Esophagus (tissue), 2 donors: ENCODE measurements around the gene CACNA1G. TPM values are rescaled to one million over a fixed set of nuclear protein-coding genes. Genes with fewer than 3 reads are reported as not detected.

Source experiments
- H3K27ac ChIP-seq, 2 donors: one replicate each; pipeline ENCODE4 v1.5.1; 2013; ENCODE audit warnings: low read depth in 2 of 2, mild to moderate bottlenecking in 2 of 2, inconsistent platforms in 1 of 2, low read length in 1 of 2, moderate library complexity in 1 of 2
- H3K27me3 ChIP-seq, 2 donors: one replicate each; pipeline ENCODE4 v1.6.1; 2013; ENCODE audit warnings: low read length in 2 of 2, control low read depth in 1 of 2, mild to moderate bottlenecking in 1 of 2; ENCODE audit not compliant: insufficient read depth in 2 of 2, control insufficient read depth in 1 of 2
- H3K36me3 ChIP-seq, 2 donors: one replicate each; pipeline ENCODE4 v1.6.1; 2013; ENCODE audit warnings: low read length in 1 of 2; ENCODE audit not compliant: control insufficient read depth in 2 of 2, insufficient read depth in 2 of 2
- H3K4me1 ChIP-seq, 2 donors: one replicate each; pipeline ENCODE4 v1.6.1; 2013; ENCODE audit warnings: low read length in 1 of 2; ENCODE audit not compliant: control insufficient read depth in 2 of 2, insufficient read depth in 2 of 2
- H3K4me3 ChIP-seq, 2 donors: one replicate each; pipeline ENCODE4 v1.5.1; 2013; ENCODE audit warnings: low read length in 2 of 2, mild to moderate bottlenecking in 2 of 2, low read depth in 1 of 2, moderate library complexity in 1 of 2
- H3K9me3 ChIP-seq, 2 donors: one replicate each; pipeline ENCODE4 v1.6.1; 2013; ENCODE audit warnings: mild to moderate bottlenecking in 2 of 2, low read depth in 1 of 2, low read length in 1 of 2, moderate library complexity in 1 of 2; ENCODE audit not compliant: control insufficient read depth in 2 of 2, insufficient read depth in 1 of 2
- WGBS, 2 donors: extraction: QIAGEN DNeasy Blood & Tissue Kit; methylation state at CpG; one replicate each; pipeline ENCODE4 v1.1.7; 2013; 5-methylcytosine and 5-hydroxymethylcytosine counted together
- polyA plus RNA-seq, 2 donors: library from polyadenylated mRNA; stranded (reverse); fragments of 200-250 nt; gene quantifications; one replicate each; pipeline ENCODE4 v1.2.3, GENCODE V29; 2013
- donor health status: healthy with polysubstance abuse.
- donor health status: Bipolar disorder and iron deficiency.

CACNA1G gene
- polyA plus RNA-seq, 2 donors = 0.06 to 0.13 TPM

- no peaks in the 10 kb centered on the region for H3K27me3 ChIP-seq
- H3K4me3 ChIP-seq = no peak overlapping the region
- 75 to 78% methylated on average over 24 of the region's 24 CpGs for WGBS, 2 donors
- peaks cover 2 to 3% of the 10 kb centered on the region in 2 donors for H3K4me1 ChIP-seq
- no peaks in the 10 kb centered on the region for H3K9me3 ChIP-seq
- H3K36me3 ChIP-seq = no peaks in the 10 kb centered on the region
- no peak overlapping the region for H3K27ac ChIP-seq
These were observed 49.0 kb downstream of the CACNA1G start for GRCh38 chr17:50609380-50610074.

- Histone ChIP-seq H3K27me3 (no peaks in the 10 kb centered on the region), H3K4me3 (no peak overlapping the region), H3K4me1 (peaks cover 0 to 3% of the 10 kb centered on the region in 2 donors), H3K9me3 (no peaks in the 10 kb centered on the region), H3K36me3 (no peaks in the 10 kb centered on the region), H3K27ac (no peak overlapping the region)
- 84% methylated on average over 6 of the region's 6 CpGs for WGBS, 2 donors
These were observed 51.1 kb downstream of the CACNA1G start for GRCh38 chr17:50611634-50612033.

GRCh38 chr17:50612281-50612680 is 51.8 kb downstream of the CACNA1G start:
- peaks cover 0 to 3% of the 10 kb centered on the region in 2 donors for H3K4me1 ChIP-seq
- H3K9me3 ChIP-seq = no peaks in the 10 kb centered on the region
- no peaks in the 10 kb centered on the region for H3K27me3 ChIP-seq
- no peak overlapping the region for H3K27ac ChIP-seq
- 83 to 93% methylated on average over 12 of the region's 12 CpGs for WGBS, 2 donors
- H3K4me3 ChIP-seq = no peak overlapping the region
- H3K36me3 ChIP-seq = no peaks in the 10 kb centered on the region

GRCh38 chr17:50613007-50613992 is 52.8 kb downstream of the CACNA1G start:
- Histone ChIP-seq H3K27ac (no peak overlapping the region), H3K27me3 (no peaks in the 10 kb centered on the region), H3K4me3 (no peak overlapping the region), H3K9me3 (no peaks in the 10 kb centered on the region), H3K4me1 (peaks cover 0 to 3% of the 10 kb centered on the region in 2 donors), H3K36me3 (no peaks in the 10 kb centered on the region)
- WGBS, 2 donors = 51 to 65% methylated on average over 26 of the region's 26 CpGs

GRCh38 chr17:50614471-50615051 is 54.0 kb downstream of the CACNA1G start:
- no peaks in the 10 kb centered on the region for H3K27me3 ChIP-seq
- no peaks in the 10 kb centered on the region for H3K36me3 ChIP-seq
- H3K4me1 ChIP-seq = peaks cover 0 to 3% of the 10 kb centered on the region in 2 donors
- H3K9me3 ChIP-seq = no peaks in the 10 kb centered on the region
- H3K27ac ChIP-seq = no peak overlapping the region
- H3K4me3 ChIP-seq = no peak overlapping the region
- 69 to 74% methylated on average over 11 of the region's 11 CpGs for WGBS, 2 donors

- H3K27ac ChIP-seq = no peak overlapping the region
- H3K4me1 ChIP-seq = peaks cover 0 to 3% of the 10 kb centered on the region in 2 donors
- H3K27me3 ChIP-seq = no peaks in the 10 kb centered on the region
- H3K9me3 ChIP-seq = no peaks in the 10 kb centered on the region
- H3K36me3 ChIP-seq = no peaks in the 10 kb centered on the region
- H3K4me3 ChIP-seq = no peak overlapping the region
- 73 to 82% methylated on average over 7 of the region's 7 CpGs for WGBS, 2 donors
These were observed 55.3 kb downstream of the CACNA1G start for GRCh38 chr17:50615828-50616227.

GRCh38 chr17:50618300-50618699 is 57.8 kb downstream of the CACNA1G start:
- Histone ChIP-seq H3K36me3 (no peaks in the 10 kb centered on the region), H3K27me3 (no peaks in the 10 kb centered on the region), H3K9me3 (no peaks in the 10 kb centered on the region), H3K4me1 (no peaks in the 10 kb centered on the region), H3K27ac (no peak overlapping the region), H3K4me3 (no peak overlapping the region)
- WGBS, 2 donors = 75 to 78% methylated on average over 4 of the region's 4 CpGs

GRCh38 chr17:50618941-50619340 is 58.4 kb downstream of the CACNA1G start:
- 80 to 87% methylated on average over 8 to 11 of the region's 11 CpGs for WGBS, 2 donors
- Histone ChIP-seq H3K4me1 (no peaks in the 10 kb centered on the region), H3K9me3 (no peaks in the 10 kb centered on the region), H3K36me3 (no peaks in the 10 kb centered on the region), H3K4me3 (no peak overlapping the region), H3K27me3 (no peaks in the 10 kb centered on the region), H3K27ac (no peak overlapping the region)

- 86% methylated on average over 7 of the region's 7 CpGs for WGBS, 2 donors
- no peaks in the 10 kb centered on the region for H3K27me3 ChIP-seq
- no peaks in the 10 kb centered on the region for H3K9me3 ChIP-seq
- no peaks in the 10 kb centered on the region for H3K4me1 ChIP-seq
- H3K27ac ChIP-seq = no peak overlapping the region
- H3K36me3 ChIP-seq = no peaks in the 10 kb centered on the region
- H3K4me3 ChIP-seq = no peak overlapping the region
These were observed 59.0 kb downstream of the CACNA1G start for GRCh38 chr17:50619489-50619888.
